ENCODE data around the gene PRDM11. TPM values are rescaled to one million over a fixed set of nuclear protein-coding genes. Genes with fewer than 3 reads are reported as not detected.

PRDM11 gene
- total and polyA plus RNA-seq, 7 experiments from 2014 or later: 0.44 to 8.8 (median 5.7) TPM

DNA sequence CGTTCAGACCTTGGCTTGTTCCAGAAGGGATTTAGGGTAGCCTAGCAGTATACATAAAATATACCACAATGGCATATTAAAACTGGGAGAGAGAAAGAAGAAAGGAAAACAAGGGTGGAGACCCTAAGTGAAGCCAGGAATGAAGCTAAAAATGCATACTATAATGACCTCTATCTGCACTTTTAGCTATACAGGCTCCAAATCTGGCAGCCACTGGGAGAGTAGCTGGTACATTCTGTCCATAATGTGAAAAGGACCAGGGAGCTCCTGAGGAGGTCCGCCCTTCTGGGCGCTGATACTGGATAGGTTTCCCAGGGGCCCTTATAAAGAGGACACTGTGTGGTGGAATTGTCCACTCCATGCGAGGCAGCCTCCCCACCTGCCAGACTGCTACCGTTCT lies 42.8 kb downstream of the PRDM11 start:
- Mint-ChIP-seq H3K9me3 (no peaks in the 10 kb centered on the region), H3K4me3 (no peak overlapping the region), H3K4me1 (no peaks in the 10 kb centered on the region), H3K27ac (no peak overlapping the region), H3K36me3 (peaks cover 0 to 33% (median 17%) of the 10 kb centered on the region in 5 donors), H3K27me3 (no peaks in the 10 kb centered on the region)
- CTCF ChIA-PET: no interaction called here
- Histone ChIP-seq H3K9me3 (ENCODE audit: control insufficient read depth in 2 of 3, low read length in 3 of 3) (no peaks in the 10 kb centered on the region), H3K36me3 (ENCODE audit: control insufficient read depth in 2 of 3, insufficient read depth in 3 of 3, low read length in 3 of 3) (peaks cover 0 to 15% (median 0%) of the 10 kb centered on the region in 3 experiments), H3K27ac (ENCODE audit: low read depth, low read length) (no peak overlapping the region), H3K27me3 (ENCODE audit: control insufficient read depth in 2 of 2, insufficient read depth in 2 of 2, low read length in 2 of 2) (no peaks in the 10 kb centered on the region), H3K4me1 (ENCODE audit: control insufficient read depth in 2 of 2, insufficient read depth in 2 of 2, low read length in 2 of 2) (no peaks in the 10 kb centered on the region), H3K4me3 (ENCODE audit: low read length) (no peak overlapping the region)
- POLR2A ChIA-PET: no interaction called here
- intact Hi-C loops (cut with micrococcal nuclease): loop anchor here in 1 of 2 donors (10.0 kb wide), 1 partner anchor 106 kb away; no protein-coding TSS in a partner anchor
- DNase-seq (no peak), ATAC-seq (no peak)

DNA sequence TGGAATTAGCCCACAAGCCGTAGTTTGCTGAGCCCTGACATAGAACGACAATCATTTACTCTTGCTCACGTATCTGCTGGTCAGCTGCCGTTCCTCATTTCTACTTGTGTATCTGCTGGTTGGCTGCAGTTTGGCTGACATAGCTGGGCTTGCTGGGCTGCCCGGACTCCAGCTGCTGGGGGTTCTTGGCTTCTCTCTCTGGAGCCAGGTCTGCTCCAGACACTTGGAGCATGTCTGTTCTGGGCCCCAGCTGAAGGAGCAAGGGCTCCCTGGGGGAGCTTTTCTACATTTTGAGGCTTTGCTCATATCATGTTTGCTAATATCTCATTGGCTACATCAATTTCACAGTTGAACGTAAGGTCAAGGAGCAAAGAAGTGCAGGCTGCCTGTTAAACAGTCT lies 47.3 kb downstream of the PRDM11 start:
- no peaks in the 10 kb centered on the region for H3K9me3 Mint-ChIP-seq
- H3K27ac ChIP-seq (ENCODE audit: low read depth, low read length): no peak overlapping the region
- no peaks in the 10 kb centered on the region for H3K27me3 ChIP-seq (ENCODE audit: control insufficient read depth in 2 of 2, insufficient read depth in 2 of 2, low read length in 2 of 2)
- no peak for DNase-seq
- no peaks in the 10 kb centered on the region for H3K9me3 ChIP-seq (ENCODE audit: control insufficient read depth in 2 of 3, low read length in 3 of 3)
- no peaks in the 10 kb centered on the region for H3K4me1 ChIP-seq (ENCODE audit: control insufficient read depth in 2 of 2, insufficient read depth in 2 of 2, low read length in 2 of 2)
- H3K36me3 ChIP-seq (ENCODE audit: control insufficient read depth in 2 of 3, insufficient read depth in 3 of 3, low read length in 3 of 3): peaks cover 0 to under 1% (median 0%) of the 10 kb centered on the region in 3 experiments
- POLR2A ChIA-PET: no interaction called here
- peaks cover 0 to 47% (median 21%) of the 10 kb centered on the region in 5 donors for H3K36me3 Mint-ChIP-seq
- intact Hi-C loops (cut with micrococcal nuclease): no loop called here
- no peak for ATAC-seq
- no peaks in the 10 kb centered on the region for H3K4me1 Mint-ChIP-seq
- CTCF ChIA-PET: no interaction called here
- no peak overlapping the region for H3K27ac Mint-ChIP-seq
- no peak overlapping the region for H3K4me3 Mint-ChIP-seq
- H3K27me3 Mint-ChIP-seq: no peaks in the 10 kb centered on the region
- H3K4me3 ChIP-seq (ENCODE audit: low read length): no peak overlapping the region

DNA sequence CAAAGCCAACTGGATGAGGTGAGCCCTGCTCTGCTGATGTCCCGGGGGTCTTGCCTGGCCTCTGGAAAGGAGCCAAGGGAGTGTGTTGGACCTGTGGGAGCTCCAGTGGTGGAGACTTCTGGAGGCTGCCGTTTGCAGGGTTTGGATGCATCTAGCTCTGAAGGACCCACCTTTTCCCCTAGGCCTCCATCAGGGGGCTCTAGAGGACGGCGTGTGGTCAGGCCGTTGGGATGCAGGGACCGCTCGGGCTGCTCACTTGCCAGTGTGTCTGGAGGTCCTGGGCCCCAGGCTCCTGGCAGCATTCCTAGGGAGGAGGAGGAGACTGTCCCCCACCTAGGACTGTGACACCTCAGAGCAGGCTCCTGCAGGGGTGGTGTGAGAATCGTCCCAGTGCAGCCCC lies 58.3 kb downstream of the PRDM11 start:
- Histone ChIP-seq H3K36me3 (ENCODE audit: control insufficient read depth in 2 of 3, insufficient read depth in 3 of 3, low read length in 3 of 3) (peaks cover 0 to 16% (median 0%) of the 10 kb centered on the region in 3 experiments), H3K4me1 (ENCODE audit: control insufficient read depth in 2 of 2, insufficient read depth in 2 of 2, low read length in 2 of 2) (no peaks in the 10 kb centered on the region), H3K27me3 (ENCODE audit: control insufficient read depth in 2 of 2, insufficient read depth in 2 of 2, low read length in 2 of 2) (no peaks in the 10 kb centered on the region), H3K4me3 (ENCODE audit: low read length) (no peak overlapping the region), H3K27ac (ENCODE audit: low read depth, low read length) (no peak overlapping the region), H3K9me3 (ENCODE audit: control insufficient read depth in 2 of 3, low read length in 3 of 3) (no peaks in the 10 kb centered on the region)
- ATAC-seq (no peak), DNase-seq (no peak)
- POLR2A ChIA-PET: no interaction called here
- Mint-ChIP-seq H3K4me3 (no peak overlapping the region), H3K27ac (no peak overlapping the region), H3K4me1 (peaks cover 0 to 7% (median 4%) of the 10 kb centered on the region in 7 donors), H3K36me3 (peaks cover 1 to 45% (median 28%) of the 10 kb centered on the region in 5 donors), H3K9me3 (peaks cover 0 to 12% (median 0%) of the 10 kb centered on the region in 11 donors), H3K27me3 (no peaks in the 10 kb centered on the region)
- intact Hi-C loops (cut with micrococcal nuclease): no loop called here
- CTCF ChIA-PET: no interaction called here

DNA sequence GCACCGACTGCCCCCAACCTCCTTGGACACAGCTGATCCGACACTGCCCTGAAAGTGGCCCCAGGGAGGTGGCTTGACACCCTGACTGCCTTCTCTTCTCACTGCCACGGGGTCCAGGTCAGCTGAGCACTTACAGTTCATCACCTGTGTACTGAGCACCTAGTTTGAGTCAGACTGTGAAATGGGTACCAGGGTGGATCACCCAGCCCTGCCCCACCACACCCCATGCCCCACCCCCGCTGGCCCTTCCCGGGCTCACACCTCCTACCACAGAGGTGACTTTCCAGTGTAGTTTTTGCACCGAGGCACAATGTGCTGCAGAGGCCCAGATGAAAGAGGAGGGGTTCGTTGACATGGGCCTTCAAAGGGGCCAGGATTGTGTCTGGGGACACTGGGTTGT lies 59.5 kb downstream of the PRDM11 start:
- ATAC-seq: no peak

DNA sequence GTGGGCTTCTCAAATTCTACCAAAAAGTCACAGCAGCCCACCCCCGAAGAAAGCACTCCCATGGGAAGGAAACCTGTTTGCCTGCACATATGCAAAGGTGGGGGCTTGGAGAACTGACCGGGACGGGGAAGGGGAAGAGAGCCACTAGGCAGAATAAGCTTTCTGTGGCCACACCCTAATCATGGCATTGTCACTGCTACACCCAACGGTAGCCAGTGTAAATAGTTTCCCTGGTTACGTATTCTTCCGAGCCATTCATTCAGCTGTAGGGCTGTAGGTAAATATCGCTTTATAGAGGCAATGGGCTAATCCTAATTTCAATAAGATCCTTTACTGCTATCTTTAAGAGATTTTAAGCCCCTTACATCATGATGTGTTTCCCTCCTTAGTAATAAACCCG lies 61.7 kb downstream of the PRDM11 start:
- POLR2A ChIA-PET: no interaction called here
- H3K4me3 Mint-ChIP-seq: no peak overlapping the region
- H3K4me1 Mint-ChIP-seq: peaks cover 0 to 5% (median 0%) of the 10 kb centered on the region in 7 donors
- ATAC-seq (no peak), DNase-seq (no peak)
- peaks cover 0 to 1% (median 0%) of the 10 kb centered on the region in 11 donors for H3K9me3 Mint-ChIP-seq
- Histone ChIP-seq H3K27me3 (ENCODE audit: control insufficient read depth in 2 of 2, insufficient read depth in 2 of 2, low read length in 2 of 2) (no peaks in the 10 kb centered on the region), H3K9me3 (ENCODE audit: control insufficient read depth in 2 of 3, low read length in 3 of 3) (no peaks in the 10 kb centered on the region), H3K4me1 (ENCODE audit: control insufficient read depth in 2 of 2, insufficient read depth in 2 of 2, low read length in 2 of 2) (no peaks in the 10 kb centered on the region), H3K4me3 (ENCODE audit: low read length) (no peak overlapping the region), H3K36me3 (ENCODE audit: control insufficient read depth in 2 of 3, insufficient read depth in 3 of 3, low read length in 3 of 3) (peaks cover 0 to 25% (median 0%) of the 10 kb centered on the region in 3 experiments), H3K27ac (ENCODE audit: low read depth, low read length) (no peak overlapping the region)
- no peaks in the 10 kb centered on the region for H3K27me3 Mint-ChIP-seq
- intact Hi-C loops (cut with micrococcal nuclease): no loop called here
- H3K36me3 Mint-ChIP-seq: peaks cover 0 to 36% (median 10%) of the 10 kb centered on the region in 5 donors
- CTCF ChIA-PET: no interaction called here
- no peak overlapping the region for H3K27ac Mint-ChIP-seq

More for the DNA sequence above, 59.5 kb downstream of the PRDM11 start:
- intact Hi-C loops (cut with micrococcal nuclease): no loop called here
- CTCF ChIA-PET: no interaction called here
- Mint-ChIP-seq H3K36me3 (peaks cover 1 to 45% (median 24%) of the 10 kb centered on the region in 5 donors), H3K27me3 (no peaks in the 10 kb centered on the region), H3K4me3 (no peak overlapping the region), H3K27ac (no peak overlapping the region), H3K9me3 (peaks cover 0 to 12% (median 0%) of the 10 kb centered on the region in 11 donors), H3K4me1 (peaks cover 0 to 12% (median 4%) of the 10 kb centered on the region in 7 donors)
- no peak for DNase-seq
- POLR2A ChIA-PET: no interaction called here
- Histone ChIP-seq H3K36me3 (ENCODE audit: control insufficient read depth in 2 of 3, insufficient read depth in 3 of 3, low read length in 3 of 3) (peaks cover 0 to 16% (median 0%) of the 10 kb centered on the region in 3 experiments), H3K27ac (ENCODE audit: low read depth, low read length) (no peak overlapping the region), H3K27me3 (ENCODE audit: control insufficient read depth in 2 of 2, insufficient read depth in 2 of 2, low read length in 2 of 2) (no peaks in the 10 kb centered on the region), H3K4me1 (ENCODE audit: control insufficient read depth in 2 of 2, insufficient read depth in 2 of 2, low read length in 2 of 2) (no peaks in the 10 kb centered on the region), H3K9me3 (ENCODE audit: control insufficient read depth in 2 of 3, low read length in 3 of 3) (no peaks in the 10 kb centered on the region), H3K4me3 (ENCODE audit: low read length) (no peak overlapping the region)

DNA sequence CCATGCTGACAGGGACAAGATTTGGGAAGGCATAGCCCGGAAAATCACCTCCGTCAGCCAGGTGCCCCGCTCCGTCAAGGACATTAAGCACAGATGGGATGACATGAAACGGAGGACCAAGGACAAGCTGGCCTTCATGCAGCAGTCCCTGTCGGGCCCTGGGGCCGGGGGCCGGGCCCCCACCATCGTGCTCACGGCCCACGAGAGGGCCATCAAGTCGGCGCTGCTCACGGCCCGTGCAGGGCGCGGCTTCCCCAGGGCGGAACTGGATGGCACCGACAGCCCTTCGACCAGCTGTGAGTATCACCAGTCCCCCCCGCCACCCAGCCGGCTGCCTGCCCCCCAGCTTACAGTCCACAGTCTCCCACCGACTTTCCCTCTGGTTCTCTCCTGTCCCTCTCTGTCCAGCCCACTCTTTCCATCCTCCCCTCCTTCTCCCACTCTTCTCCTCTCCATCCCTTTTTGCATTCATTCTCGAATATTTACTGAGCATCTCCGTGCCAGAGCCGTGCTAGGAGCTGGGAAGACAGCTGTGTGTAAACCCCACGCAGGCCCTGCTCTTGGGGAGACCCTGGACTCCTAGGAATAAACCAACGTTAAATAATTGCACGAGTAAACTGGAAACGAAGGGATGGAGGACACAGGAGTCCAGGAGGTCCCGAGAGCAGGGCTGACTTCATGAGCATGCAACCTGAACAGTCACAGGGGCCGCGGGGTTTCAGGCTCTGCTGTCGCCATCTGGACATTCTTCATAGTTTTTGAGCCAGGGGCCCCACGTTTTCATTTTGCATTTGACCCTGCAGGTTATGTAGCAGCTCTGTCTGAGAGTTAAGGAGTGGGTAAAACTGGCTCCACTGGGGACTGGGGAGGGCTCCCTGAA lies 62.8 kb downstream of the PRDM11 start:
- Mint-ChIP-seq H3K9me3 (peaks cover 0 to 1% (median 0%) of the 10 kb centered on the region in 11 donors), H3K27ac (no peak overlapping the region), H3K4me1 (peaks cover 0 to 5% (median 0%) of the 10 kb centered on the region in 7 donors), H3K4me3 (no peak overlapping the region), H3K36me3 (peaks cover 0 to 30% (median 5%) of the 10 kb centered on the region in 5 donors), H3K27me3 (no peaks in the 10 kb centered on the region)
- ATAC-seq: no peak
- no peaks in the 10 kb centered on the region for H3K9me3 ChIP-seq (ENCODE audit: control insufficient read depth in 2 of 3, low read length in 3 of 3)
- H3K4me1 ChIP-seq (ENCODE audit: control insufficient read depth in 2 of 2, insufficient read depth in 2 of 2, low read length in 2 of 2): no peaks in the 10 kb centered on the region
- POLR2A ChIA-PET: no interaction called here
- H3K27ac ChIP-seq (ENCODE audit: low read depth, low read length): no peak overlapping the region
- CTCF ChIA-PET: no interaction called here
- H3K27me3 ChIP-seq (ENCODE audit: control insufficient read depth in 2 of 2, insufficient read depth in 2 of 2, low read length in 2 of 2): no peaks in the 10 kb centered on the region
- no peak for DNase-seq
- peaks cover 0 to 25% (median 0%) of the 10 kb centered on the region in 3 experiments for H3K36me3 ChIP-seq (ENCODE audit: control insufficient read depth in 2 of 3, insufficient read depth in 3 of 3, low read length in 3 of 3)
- H3K4me3 ChIP-seq (ENCODE audit: low read length): no peak overlapping the region
- intact Hi-C loops (cut with micrococcal nuclease): no loop called here
